Rectal smooth muscle tissue (tissue), 1 donor: ENCODE data around the gene ATP8B4.
A peak's percentile ranks its signal among the peaks of the same experiment; 100 is the strongest.
"Not testable (repeated sequence)": the region's sequence is repeated elsewhere in the genome, so short reads cannot be mapped to it uniquely, and the experiment has no call there.

Experiments used
- H3K27ac ChIP-seq: one replicate; pipeline ENCODE4 v1.7.0; 2013; ENCODE audit warnings: low read depth, low read length, inconsistent platforms
- H3K27me3 ChIP-seq: one replicate; pipeline ENCODE4 v1.7.0; 2013; ENCODE audit warnings: low read length; ENCODE audit not compliant: control insufficient read depth, insufficient read depth
- H3K36me3 ChIP-seq: one replicate; pipeline ENCODE4 v1.7.0; 2013; ENCODE audit warnings: low read length; ENCODE audit not compliant: control insufficient read depth, insufficient read depth
- H3K4me1 ChIP-seq: one replicate; pipeline ENCODE4 v1.7.0; 2013; ENCODE audit warnings: low read length; ENCODE audit not compliant: control insufficient read depth, insufficient read depth
- H3K4me3 ChIP-seq: one replicate; pipeline ENCODE4 v1.7.0; 2013; ENCODE audit warnings: low read length
- H3K9ac ChIP-seq: one replicate; pipeline ENCODE4 v1.7.0; 2013; ENCODE audit warnings: low read length

ATP8B4 gene

DNA sequence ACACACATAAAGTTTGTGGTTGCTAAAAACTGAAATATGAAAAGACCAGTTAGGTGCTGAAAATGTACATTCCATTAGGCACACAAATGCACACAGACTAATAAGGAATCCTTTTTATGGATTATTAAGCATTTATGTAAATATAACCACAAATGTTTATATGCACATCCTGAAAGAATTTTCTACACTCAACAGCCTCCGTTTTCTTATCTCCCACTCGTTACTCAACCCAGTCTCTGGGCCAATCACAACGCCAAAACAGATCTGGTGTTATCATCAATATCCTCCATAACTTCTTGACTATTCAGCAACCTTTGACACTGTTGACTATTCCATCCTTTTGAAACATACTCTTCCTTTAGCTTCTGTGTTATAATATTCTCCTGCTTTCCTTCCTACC, 136.4 kb downstream of the ATP8B4 start:
- Histone ChIP-seq H3K27ac (no peak overlapping the region), H3K27me3 (no peaks in the 10 kb centered on the region)

DNA sequence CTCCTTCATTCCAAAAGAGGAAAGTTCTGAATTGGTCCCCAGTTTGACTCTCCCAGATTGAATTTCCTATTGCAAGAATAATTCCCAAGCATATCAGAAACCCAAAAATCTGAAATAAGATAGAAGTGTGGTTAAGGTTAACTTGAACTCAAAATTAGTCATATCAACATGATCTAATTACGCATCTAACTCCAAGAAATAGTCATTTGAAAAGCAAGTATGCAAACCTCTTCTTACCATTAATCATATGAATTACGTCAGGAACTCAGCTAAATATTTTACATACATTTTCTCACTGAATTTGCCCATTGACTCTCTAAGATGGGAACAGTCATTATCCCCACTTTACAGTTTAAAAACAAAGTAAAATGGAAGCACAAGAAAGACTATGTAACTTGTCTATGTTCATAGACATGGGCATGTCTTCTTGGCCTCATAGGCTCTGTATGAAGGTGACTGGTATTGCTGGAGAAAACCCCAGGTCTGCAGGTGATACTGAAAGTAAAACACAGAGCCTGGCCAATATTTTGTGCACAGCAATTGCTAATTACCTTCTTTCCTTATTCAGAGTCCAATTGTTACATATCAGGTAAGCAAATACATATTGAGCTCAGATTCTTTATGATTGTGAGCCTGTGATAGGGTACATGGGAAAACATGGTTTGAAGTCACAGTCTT, 139.2 kb downstream of the ATP8B4 start:
- Histone ChIP-seq H3K9ac (no peak overlapping the region), H3K27me3 (no peaks in the 10 kb centered on the region), H3K4me1 (no peaks in the 10 kb centered on the region), H3K36me3 (no peaks in the 10 kb centered on the region), H3K4me3 (no peak overlapping the region), H3K27ac (no peak overlapping the region)

More for the DNA sequence above, 136.4 kb downstream of the ATP8B4 start:
- Histone ChIP-seq H3K4me1 (no peaks in the 10 kb centered on the region), H3K9ac (no peak overlapping the region), H3K36me3 (no peaks in the 10 kb centered on the region), H3K4me3 (no peak overlapping the region)

DNA sequence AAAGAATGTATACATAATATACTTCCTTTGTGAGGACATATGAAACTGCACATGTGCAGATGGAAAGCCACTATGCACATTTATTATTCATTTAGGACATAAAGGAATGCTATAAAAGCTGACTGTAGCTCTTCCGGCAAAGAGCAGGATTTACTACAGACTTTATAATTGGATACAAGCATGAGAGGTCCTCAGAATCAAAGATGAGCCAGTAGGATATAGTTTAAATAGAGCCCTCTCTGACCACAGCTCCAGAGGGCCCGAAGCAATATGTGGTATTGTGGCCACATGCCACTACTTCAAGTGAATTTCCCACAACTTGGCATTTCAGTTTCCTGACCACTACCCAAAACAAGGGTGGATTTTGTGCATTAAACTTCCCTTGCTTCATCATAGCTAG, 140.9 kb downstream of the ATP8B4 start:
- no peak overlapping the region for H3K9ac ChIP-seq
- H3K36me3 ChIP-seq = no peaks in the 10 kb centered on the region
- peaks cover 3% of the 10 kb centered on the region for H3K4me1 ChIP-seq
- no peak overlapping the region for H3K4me3 ChIP-seq
- H3K27me3 ChIP-seq = no peaks in the 10 kb centered on the region
- H3K27ac ChIP-seq = no peak overlapping the region

DNA sequence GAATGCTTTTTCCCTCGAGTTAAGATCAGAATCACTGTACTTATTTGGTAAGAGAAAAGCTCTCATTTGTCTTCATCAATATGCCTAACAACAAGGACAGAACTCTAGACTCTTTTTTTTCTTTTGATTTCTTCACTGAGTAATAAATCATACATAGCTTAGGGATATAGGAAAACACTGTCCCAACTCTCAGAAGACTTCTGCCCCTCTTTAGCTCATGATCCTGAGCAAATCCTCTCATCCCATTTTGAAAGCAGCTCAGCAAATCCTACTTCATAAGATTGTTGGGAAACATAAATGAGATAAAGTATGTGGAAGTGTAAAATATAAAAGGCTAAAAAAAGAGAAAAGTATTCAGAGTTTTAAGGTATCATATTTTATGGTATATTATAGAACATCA, 141.7 kb downstream of the ATP8B4 start:
- Histone ChIP-seq H3K4me1 (peaks cover 3% of the 10 kb centered on the region), H3K27ac (no peak overlapping the region), H3K36me3 (no peaks in the 10 kb centered on the region), H3K9ac (no peak overlapping the region), H3K4me3 (no peak overlapping the region), H3K27me3 (no peaks in the 10 kb centered on the region)

DNA sequence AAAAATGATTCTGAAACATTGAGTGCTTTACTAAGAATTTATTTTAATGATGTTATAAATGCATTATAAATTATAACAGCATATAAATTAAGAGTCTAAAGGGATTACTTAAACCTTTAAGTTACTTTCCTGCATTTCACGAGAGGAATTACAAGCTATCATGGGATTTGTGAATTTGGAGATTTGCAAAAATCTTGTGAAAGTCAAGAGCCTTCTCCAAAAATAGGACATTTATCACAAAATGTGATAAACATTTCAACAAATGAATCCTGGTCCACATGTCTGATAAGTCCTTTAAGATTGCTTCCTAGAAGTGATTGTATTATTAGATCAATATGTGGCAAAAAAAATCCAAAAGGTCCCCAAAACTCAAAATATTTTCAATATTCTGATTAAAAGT, 154.5 kb downstream of the ATP8B4 start:
- Histone ChIP-seq H3K36me3 (no peaks in the 10 kb centered on the region), H3K4me3 (no peak overlapping the region), H3K9ac (no peak overlapping the region), H3K4me1 (peaks cover 6% of the 10 kb centered on the region), H3K27me3 (no peaks in the 10 kb centered on the region), H3K27ac (no peak overlapping the region)

DNA sequence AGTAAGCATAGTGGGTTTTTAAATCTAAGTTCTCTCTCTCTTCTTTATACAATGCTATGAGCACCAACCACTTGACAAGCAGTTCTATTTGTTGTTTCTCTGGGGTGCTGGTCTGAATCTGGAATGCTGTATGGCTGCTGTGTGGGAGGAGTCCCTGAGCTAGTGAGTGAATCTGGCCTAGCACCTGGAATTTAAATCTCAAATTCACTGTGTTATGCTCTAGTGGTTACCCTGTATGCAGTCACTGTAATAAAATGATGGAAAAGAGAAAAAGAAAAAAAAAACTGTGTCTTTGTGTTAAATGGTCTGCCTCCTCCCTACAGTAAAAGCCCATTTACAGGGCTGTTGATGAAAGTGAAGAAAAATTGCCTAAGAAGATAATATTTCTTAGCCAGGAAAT, 155.0 kb downstream of the ATP8B4 start:
- no peak overlapping the region for H3K4me3 ChIP-seq
- no peak overlapping the region for H3K9ac ChIP-seq
- no peaks in the 10 kb centered on the region for H3K36me3 ChIP-seq
- H3K4me1 ChIP-seq = peaks cover 6% of the 10 kb centered on the region
- no peaks in the 10 kb centered on the region for H3K27me3 ChIP-seq
- no peak overlapping the region for H3K27ac ChIP-seq

DNA sequence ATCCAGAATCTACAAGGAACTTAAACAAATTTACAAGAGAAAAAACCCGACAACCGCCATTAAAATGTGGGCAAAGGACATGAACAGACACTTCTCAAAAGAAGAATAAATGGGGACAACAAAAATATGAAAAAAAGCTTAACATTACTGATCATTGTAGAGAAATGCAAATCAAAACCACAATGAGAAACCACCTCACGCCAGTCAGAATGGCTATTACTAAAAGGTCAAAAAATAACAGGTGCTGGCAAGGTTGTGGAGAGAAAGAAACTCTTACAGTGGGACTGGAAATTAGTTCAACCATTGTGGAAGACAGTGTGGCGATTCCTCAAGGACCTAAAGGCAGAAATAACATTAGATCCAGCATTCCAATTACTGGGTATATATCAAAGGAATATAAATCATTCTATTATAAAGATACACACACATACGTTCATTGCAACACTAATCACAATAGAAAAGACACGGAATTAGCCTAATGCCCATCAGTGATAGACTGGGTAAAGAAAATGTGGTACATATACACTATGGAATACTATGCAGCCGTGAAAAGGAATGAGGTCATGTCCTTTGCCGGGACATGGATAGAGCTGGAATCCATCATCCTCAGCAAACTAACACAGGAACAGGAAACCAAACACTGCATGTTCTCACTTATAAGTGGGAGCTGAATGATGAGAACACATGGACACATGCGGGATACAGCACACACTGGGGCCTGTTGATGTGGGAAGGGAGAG, 155.8 kb downstream of the ATP8B4 start:
- not testable (repeated sequence) for H3K36me3 ChIP-seq, H3K9ac ChIP-seq, H3K4me1 ChIP-seq, H3K27ac ChIP-seq, H3K27me3 ChIP-seq, H3K4me3 ChIP-seq

DNA sequence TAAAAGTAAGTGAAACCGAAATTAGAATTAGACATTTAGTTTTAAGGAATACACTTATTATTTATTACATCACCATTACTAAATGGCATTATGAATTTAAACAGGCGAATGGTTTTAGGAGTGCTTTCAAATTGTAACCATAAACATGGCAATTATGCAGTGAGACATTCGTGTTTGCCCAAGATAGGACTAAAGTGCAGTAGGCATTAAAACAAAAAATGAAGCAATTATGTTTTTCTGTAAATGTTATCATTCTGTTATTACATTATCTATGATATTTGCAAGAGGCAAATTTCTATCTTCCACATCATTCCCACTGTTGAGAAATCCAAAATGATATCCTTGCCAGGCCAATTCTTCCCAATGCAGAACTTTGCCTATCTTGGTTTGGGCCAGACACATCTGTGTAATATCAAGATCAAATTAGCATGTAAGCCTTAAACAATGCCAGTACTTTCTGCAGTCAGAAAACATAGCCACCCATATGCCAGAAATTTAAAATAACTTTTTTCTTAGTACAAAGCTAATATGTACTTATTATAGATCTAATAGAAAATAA, 156.9 kb downstream of the ATP8B4 start:
- Histone ChIP-seq H3K4me3 (no peak overlapping the region), H3K27me3 (no peaks in the 10 kb centered on the region), H3K27ac (peak overlapping the region; percentile 40), H3K4me1 (peaks cover 6% of the 10 kb centered on the region), H3K9ac (no peak overlapping the region), H3K36me3 (no peaks in the 10 kb centered on the region)

DNA sequence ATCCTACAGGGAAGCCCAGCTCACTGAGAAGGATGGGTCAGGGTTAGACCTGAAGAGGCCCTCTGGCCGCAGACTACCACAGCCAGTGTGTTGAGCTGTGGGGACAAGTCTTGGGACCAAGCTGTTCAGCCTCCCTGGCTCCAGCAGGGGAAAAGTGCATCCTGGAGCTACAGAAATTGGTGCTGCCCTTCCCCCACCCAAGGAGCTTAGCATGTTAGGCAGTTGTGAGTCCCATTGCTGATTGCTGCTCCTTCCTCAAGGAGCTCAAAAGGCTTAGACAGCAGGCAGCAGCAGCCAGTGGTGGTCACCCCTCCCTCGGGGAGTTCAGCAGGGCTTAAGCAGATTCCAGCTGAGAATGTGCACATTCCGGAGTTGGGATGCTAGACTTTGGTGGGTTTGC, 165.6 kb downstream of the ATP8B4 start:
- Histone ChIP-seq H3K27me3 (no peaks in the 10 kb centered on the region), H3K4me3 (no peak overlapping the region), H3K4me1 (no peaks in the 10 kb centered on the region), H3K9ac (no peak overlapping the region), H3K27ac (no peak overlapping the region), H3K36me3 (no peaks in the 10 kb centered on the region)

DNA sequence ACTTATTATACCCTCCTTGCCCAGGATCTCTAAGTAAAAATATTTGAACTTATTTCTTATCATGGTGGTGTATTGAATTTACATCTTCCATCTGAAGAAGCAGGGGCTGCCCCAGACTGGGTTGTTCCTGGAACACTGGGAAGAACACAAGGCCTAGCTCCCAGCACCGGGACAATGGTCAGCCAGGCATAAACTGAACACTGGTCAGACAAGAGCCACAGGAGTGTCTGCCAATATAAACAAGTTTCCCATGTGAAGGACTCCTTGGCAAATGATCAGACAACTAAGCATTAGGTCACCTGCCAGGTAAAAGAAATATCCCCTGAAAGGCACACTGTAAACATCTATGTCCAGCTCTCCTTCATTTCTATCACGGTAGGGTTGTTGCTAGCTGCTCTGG, 172.4 kb downstream of the ATP8B4 start:
- no peaks in the 10 kb centered on the region for H3K4me1 ChIP-seq
- no peak overlapping the region for H3K4me3 ChIP-seq
- no peak overlapping the region for H3K27ac ChIP-seq

DNA sequence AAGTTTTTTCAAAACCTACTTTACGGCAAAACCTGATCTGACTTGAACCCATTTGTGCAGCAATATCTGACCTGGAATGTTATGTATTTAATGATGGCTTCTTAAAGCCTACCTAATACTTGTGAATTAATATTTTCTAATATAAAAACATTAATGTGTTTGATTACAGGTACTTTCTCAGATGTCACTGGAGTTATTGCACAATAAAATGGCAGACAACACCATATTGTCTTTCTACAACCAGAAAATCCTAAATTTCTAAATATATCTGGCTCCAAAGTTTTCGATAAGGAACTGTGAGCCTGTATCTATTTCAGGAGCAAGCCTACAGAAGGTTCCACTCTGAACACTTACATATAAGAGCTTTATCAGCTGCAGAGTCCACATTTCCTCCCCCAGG, 184.5 kb downstream of the ATP8B4 start:
- no peak overlapping the region for H3K4me3 ChIP-seq
- H3K4me1 ChIP-seq = no peaks in the 10 kb centered on the region
- H3K27me3 ChIP-seq = no peaks in the 10 kb centered on the region
- no peak overlapping the region for H3K27ac ChIP-seq
- no peak overlapping the region for H3K9ac ChIP-seq
- H3K36me3 ChIP-seq = no peaks in the 10 kb centered on the region

More for the DNA sequence above, 172.4 kb downstream of the ATP8B4 start:
- H3K27me3 ChIP-seq = no peaks in the 10 kb centered on the region
- no peaks in the 10 kb centered on the region for H3K36me3 ChIP-seq
- H3K9ac ChIP-seq = no peak overlapping the region

DNA sequence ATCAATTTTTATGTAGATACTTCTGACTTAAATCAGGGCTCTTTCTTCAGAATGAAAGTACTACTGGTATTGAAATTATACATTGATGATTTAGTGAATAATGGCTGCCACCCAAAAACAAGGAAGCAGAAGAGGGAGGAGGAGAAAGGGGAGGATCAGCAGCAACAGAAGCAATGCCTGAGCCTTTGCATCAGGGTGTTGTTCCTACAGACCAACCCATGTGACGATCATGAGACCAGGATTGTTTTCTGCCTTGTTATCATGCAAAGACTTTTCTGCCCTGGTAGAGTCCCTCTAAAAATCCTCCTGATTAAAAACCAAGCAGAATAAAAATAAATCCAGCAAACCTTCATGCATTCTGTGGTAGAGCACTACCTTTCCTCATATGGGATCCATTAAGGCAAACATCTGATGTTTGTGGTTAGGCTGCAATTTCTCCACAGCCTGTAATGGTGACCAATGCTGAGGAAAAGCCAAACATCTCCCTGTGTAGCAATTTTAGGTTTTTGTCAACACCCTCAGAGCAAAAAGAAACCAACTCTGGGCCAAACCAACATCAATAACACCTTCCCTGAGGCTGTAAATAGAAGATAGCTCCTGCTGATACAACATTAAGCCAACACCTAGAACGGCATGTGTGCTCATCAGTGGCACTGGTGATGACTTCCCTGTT, 191.7 kb downstream of the ATP8B4 start:
- Histone ChIP-seq H3K9ac (no peak overlapping the region), H3K4me3 (no peak overlapping the region), H3K36me3 (no peaks in the 10 kb centered on the region), H3K27ac (no peak overlapping the region), H3K27me3 (no peaks in the 10 kb centered on the region), H3K4me1 (no peaks in the 10 kb centered on the region)
